Fibroblast of skin of scalp (primary cell): ENCODE measurements around the gene RAB20.

ENCODE experiments used
- DNase-seq: peaks from one replicate; pipeline ENCODE4 v3.0.0-alpha.2; 2013

RAB20 gene

DNA sequence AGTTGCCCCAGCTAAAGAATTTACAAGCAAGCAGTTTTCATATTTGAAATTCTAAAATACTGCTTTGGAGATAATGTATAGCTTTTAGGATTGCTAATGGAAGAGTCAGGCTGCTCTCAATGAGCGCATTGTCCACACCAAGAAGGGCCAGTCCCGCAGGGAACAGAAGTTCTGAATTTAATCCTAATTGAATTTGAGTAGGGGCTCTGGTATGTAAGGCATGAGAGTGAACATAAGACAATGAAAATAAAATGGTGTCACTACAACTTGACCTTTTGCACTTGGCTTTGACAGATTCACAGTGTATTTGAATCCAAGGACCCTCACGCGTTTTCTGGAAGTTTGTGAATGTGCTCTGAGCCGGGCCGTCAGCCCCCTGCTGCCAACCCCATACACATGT lies 32.6 kb downstream of the RAB20 start:
- no peak for DNase-seq

DNA sequence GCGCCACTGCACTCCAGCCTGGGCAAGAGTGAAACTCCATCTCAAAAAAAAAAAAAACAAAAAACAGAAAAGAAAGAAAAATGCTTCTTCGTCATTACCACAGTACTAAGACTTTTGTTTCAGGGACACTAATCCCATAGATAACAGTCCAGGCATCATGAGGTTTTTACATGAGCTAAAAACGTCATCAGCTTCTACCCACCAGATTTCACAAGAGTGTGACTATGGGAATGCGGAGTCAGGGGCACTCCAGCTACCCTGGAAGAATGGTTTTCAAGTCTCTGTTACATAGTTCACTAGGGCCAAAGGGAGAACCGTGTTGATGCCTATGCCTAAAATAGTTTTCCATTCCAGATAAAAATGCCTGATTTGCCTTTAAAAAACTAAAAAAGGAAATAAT lies 33.2 kb downstream of the RAB20 start:
- no peak for DNase-seq

DNA sequence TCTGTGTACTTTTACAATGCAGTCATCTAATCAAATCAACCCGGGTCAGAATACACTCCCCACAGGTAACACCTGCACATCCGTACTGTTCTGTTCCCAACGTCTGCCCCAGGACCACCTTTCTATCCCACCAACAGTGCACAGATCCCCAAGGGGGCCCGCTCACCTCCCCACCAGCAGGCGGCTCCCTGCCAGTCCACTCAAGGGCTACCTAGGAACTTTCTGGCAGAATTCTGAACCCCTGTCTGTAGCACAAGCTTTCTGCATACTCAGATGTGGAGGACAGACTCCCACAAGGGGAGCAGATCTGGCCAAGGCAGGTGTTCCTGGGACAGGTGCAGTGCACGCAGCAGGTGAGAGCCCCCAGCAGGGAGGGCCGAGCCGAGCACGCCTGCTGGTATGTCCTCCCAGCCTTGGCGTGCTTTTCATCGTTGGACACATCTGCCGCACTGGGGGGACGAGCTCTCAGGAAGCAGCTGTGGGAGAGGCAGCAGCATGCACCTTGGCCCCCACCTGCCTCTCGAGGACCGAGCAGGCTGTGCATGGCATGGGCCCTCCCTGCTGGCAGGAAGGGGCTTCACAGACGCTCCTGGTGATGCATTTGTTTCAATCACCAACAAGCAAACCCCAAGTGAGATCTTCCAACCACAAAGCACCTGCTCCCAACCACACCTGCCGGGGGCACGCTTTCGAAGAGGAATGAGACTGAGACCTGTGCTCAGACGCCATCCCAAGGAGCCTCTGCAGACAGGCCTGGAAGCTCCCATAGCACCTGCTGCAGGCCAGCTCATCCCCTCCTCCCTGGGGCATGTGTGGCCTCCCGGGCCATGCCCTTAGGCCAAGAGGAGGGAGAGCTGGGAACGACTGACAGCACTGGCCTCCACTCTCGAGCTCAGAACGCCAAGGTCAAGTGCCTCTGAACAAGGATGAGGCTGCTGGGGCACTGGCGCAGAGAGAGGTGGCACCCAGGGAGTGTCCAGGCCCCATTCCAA lies 35.9 kb downstream of the RAB20 start:
- no peak for DNase-seq

DNA sequence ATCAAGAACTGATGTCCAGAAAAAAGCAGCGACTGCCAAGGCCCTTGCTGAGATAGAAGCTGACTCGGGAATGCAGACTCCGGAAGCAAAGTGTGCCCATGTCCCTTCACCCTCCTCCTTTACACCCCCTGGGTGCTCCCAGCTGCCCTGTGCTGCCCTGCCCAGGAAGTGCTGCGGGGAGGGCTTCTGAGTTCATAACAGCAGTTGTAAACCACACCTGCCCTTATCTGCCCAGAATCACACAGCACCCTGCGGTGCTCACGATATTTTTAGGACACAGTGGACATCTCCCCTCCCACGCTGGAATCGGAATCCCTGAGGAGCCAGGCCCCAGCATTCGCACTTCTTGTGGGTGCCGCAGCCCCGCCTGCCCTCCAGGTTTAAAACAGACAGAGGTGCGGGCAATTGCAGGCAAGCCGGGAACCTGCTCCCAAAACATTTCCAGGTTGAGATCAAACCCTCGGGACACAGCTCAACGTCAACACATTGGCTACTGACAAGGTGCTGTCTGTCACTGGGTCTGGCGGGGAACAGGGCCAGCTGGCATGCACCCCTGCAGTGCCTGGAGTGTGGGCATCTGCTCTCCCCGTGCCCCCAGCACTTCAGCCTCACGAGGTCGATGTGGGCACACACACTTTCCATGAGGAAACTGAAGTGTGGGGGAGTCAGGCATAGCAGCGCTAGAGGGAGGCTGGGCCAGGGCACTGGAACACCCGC lies 36.8 kb downstream of the RAB20 start:
- no peak for DNase-seq

DNA sequence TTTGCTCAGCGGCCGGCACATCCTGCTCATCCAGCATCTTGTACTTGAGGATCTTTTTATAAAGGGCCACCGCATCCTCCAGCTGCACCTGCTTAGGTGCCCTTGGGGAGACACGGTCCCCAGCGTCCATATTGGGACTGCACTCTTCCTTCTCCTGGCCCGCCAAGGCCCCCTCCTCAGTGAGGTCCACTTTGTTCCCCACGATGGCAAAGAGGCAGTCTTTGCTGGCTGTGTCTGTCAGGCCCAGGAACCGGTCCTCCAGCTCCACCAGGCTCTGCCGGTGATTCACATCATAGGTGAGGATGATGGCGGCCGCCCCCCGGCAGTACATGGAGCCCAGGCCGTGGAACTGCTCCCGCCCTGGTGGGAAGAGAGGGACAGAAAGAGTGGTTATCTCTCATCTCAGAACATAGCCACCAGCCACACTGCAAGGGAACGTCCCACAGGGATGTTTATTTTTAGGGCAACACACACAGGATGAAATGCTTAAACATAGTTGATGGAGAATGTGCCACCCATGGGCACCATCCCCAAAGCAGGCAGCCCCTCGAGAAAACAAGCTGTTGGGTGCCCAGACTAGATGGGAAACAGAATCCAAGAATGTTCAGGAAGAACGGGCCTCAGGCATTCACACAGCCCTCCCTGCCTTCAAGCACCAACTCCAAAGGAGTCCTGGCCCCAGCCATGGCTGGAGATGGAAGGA lies 37.5 kb downstream of the RAB20 start:
- no peak for DNase-seq

DNA sequence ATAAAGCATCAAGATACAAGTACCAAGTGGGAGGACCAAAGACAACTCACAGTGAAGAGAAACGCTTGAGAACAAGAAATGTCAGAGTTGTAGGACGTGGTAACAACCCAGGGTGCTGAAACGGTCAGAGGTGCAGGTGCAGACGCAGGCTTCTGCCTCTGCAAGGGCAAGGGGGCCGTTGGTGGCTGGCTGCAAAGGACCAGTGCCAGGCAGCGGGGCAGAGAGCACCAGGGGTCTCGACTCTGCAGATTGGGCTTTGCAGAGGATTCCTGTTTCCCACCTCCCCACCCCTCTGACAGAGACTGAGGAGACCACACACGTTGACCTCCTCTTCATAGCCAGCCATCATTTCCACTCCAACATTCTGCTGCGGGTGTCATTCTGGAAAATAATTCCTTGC lies 38.3 kb downstream of the RAB20 start:
- no peak for DNase-seq

GRCh38 chr13:110522721-110523120 lies 38.8 kb downstream of the RAB20 start:
- DNase-seq = no peak

DNA sequence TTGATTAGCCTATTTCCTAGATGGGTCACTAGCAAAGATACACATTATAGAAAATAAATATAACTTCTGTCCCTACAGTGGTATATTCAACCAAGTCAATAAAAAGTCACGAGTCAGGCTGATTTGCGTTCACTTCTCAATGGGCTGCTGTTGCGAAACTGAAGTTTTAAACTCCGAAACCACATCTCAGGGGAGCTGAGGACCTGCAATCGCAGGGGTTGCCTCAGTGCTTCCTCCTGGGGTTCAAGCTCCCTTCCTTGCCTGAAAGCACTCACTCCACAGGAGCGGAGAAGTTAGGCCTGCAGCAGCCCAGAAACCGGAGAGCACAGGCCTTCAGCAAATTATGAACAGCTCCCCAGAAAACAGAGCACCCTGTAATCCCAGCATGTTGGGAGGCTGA lies 39.6 kb downstream of the RAB20 start:
- no peak for DNase-seq

DNA sequence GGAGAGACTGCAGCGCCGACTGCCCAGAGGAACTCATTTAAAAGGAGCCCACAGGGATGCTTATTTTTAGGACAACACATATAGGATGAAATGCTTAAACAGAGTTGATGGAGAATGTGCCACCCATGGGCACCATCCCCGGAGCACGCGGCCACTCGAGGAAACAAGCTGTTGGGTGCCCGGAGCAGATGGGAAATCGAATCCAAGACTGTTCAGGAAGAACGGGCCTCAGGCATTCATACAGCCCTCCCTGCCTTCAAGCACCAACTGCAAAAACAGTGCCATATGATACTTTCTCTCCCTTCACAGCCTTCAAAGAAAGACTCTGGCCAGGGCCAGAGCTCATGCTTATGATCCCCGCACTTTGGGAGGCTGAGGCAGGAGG lies 40.2 kb downstream of the RAB20 start:
- no peak for DNase-seq

DNA sequence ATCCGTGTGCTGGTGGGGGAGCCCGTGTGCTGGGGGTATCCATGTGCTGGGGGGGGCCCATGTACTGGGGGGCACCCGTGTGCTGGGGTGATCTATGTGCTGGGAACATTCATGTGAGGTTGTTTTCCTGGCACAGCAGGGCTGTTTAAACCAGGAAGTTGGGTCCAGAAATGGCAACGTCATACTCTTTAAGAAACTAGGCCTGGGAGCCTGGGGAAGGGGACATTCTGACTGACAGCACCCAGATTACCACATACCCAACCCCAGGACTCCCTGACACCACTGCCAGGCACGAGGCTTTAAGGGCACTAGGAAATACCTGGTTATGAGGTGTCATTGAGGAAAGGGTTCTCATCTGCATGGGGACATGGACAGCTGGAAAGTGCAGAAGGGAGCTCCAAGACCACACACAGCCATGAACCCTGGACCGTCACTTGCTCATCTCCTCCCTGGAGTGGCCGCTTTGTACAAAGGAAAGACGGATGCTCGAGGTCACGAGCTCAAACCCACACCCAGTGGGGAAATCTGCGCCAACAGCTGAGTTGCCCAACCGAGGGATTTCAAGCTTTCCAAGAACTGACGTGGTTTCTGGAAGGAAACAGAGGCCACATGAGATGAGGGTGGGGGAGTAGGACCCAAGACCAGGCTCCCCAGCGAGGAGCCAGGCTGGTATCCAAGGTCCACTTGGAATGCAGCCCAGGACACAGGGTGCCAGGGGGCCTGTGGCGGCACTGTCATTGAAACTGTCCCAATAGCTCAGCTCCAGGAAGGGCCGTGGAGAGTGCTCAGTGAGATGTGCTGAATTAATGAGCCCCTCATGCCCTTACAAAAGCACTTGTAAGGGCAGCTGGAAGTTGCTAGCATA lies 40.9 kb downstream of the RAB20 start:
- DNase-seq = no peak

DNA sequence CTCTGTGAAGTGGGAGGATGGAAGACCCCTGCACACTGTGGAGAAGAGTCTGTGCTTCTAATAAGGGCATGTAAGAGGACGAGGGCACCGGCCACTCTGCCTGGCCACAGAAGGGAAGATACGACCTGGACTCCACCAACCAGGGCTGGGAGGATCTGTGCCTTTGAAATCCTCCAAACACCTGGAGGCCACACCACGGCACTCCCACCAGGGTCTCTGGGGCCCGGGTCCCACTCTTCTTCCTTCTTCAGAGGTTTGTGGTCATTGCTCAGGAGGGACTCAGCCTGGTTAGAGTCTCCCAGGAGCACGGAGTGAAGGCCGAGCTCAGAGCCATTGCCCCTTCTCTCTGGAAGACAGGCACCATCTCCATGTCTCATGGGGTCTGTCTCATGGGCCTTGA lies 42.0 kb downstream of the RAB20 start:
- DNase-seq = no peak

- DNase-seq = no peak
These were observed 42.5 kb downstream of the RAB20 start for GRCh38 chr13:110519046-110519445.

DNA sequence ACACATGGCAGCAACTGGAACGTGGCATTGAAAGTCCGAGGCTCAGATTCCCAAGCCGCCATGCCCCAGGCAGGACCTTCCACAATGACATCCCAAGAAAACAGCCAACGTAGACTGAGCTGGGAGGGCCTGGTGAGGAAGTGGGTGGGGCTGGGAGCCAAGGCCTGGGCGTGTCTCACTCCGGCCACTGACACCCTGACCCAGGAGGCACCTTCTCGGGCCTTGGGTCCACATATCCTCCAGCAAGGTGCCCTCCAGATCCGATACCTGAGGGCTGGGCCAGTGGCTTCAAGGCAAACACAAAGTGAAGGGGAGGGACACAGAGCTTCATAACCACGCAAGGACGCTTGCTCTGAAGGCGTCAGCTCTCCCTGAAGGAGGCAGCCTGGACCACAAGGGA lies 43.0 kb downstream of the RAB20 start:
- no peak for DNase-seq

DNA sequence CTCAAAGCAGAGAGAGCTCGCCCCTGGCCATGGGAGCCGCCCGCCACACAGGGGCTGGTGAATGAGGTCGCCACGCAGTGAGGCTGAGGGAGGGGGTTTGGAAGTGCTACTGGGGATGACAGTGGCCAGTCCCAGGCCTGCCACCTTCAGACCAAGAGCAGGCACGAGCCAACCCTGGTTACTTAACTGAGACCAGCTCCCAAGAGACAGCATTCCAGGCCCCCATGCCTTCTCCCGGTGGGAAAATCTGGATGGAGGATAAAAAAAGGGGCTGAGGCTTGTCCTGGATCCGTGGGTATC lies 43.3 kb downstream of the RAB20 start:
- no peak for DNase-seq

DNA sequence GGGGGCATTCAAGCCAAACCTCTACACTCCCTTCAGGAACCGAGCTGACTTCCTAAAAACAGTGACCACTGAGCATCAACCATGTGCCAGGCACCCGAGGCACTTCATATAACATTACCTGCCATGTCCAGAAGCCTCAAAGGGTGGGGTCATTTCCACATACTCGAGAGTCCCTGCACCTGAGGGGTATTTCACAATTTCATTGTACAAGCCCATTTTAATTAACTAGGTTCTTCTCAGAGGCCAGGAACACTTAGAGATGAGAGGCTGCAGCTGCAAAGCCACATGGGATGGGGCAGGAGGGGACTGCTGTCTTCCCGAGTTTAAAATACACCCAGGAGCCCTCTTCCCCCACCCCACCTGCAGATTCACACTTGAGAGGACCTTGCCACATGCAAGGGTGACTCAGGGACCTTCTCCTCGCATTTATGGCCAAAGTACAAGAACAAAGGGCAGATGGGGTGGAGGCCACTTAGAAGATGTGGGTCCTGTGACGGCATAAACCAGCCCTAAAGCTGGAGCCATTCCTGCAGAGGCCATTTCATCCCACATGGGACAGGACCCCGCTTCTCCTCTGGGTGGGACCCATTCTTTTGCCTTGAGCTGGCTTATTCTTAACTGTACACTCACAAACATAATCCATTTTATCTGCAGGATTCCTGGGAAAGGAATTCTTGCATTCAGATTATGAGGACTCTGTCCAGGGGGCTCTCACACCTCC lies 43.9 kb downstream of the RAB20 start:
- DNase-seq = no peak

DNA sequence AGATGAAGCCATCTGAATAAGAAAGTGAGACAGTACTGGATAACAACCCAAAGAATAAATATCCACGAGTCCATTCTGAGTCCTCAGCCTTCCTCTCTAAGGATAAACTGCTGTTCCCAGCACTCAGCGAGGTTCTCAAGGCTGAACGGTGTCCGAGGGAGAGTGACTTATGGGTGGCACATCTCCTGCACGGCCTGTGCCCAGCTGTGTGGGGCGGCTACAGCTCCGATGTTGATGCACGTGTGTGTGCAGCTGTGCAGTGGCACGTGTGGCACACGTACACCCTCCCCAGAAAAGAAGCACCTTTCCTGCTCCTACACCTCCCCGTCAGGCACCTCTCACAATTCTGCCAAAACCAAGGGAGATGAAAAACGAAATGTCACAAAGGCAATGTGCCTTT lies 45.0 kb downstream of the RAB20 start:
- DNase-seq = no peak

DNA sequence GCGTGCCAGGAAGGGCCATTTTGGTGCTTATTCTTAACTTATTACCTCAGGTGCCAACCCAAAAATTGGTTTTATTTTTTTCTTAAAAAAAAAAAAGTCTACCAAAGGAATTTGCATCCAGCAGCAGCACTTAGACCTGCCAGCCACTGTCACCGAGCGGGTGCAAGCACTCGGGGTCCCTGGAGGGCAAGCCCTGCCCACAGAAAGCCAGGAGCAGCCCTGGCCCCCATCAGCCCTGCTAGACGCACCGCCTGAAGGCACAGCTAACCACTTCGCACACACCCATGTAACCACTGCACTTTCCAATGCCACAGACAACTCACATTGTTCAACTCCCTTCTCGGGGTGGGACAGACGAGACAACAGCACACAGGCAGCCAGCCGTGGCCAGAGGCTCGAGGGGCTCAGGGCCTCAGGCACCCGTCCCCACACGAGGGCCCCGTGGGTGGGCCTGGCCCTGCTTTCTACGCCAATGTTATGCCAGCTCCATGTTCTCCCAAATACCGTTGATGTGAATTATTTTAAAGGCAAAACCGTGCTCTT lies 49.3 kb downstream of the RAB20 start:
- no peak for DNase-seq

DNA sequence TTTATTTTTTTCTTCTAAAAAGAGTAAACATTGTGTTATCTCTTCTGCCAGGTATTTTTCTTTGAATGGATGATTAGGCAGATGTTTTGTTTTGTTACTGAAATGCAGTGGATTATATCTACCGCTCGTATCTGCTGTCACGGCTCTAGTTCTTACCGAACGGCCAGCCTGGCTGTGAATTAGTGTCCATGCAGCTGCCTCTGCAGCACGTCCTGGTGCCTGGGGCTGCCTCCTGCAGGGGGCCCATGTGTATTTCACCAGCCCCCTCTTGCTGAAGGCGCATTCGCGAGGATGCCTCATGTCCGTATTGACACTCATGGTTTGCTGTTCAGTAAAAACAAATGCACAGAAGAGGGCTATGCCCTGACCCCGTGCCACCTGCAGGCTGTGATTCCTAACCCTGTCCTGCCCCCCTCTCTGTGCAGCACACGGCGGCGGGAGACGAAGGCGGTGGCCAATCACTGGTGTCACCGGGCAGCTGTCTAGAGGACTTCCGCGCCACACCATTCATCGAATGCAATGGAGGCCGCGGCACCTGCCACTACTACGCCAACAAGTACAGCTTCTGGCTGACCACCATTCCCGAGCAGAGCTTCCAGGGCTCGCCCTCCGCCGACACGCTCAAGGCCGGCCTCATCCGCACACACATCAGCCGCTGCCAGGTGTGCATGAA lies 49.9 kb downstream of the RAB20 start:
- DNase-seq = no peak

DNA sequence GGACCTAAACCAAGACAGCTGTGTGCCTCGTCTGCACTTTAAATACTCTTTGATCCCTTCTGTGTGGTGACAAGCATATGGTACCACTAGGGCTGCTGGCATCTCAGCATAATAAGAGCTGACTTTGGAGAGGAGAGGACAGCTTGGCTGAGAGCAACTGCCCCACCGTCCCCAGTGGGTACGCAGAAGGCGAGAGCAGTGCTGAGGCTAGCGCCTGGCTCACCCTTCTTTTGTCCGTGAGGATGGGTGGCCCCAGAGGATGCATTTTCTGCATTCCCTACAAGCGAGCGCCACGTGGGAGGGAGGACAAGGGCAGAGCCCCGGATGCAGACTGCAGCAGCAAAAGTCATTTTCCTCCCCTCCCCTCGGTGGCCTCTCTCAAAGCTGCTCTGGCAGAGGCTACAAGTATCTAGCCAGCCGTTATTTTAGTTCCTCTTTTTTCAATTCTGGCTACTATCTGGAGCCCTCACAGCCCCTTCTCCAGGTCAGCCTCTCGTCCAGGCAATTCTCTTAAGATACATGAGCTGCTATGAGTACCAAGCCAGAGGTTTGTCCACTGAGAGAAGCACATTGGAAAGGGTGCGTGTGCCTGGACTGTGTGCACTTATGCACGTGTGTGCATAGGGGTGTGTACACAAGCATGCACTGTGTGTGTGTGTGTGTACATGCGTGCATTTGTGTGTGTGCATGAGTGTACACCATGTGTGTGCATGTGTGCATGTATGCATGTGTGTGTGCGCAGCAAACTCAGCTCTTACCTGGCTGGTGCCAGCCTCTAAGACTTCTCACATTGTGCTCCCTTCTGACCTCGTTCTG lies 51.3 kb downstream of the RAB20 start:
- DNase-seq = peak; percentile 41

GRCh38 chr13:110509478-110509926 lies 52.0 kb downstream of the RAB20 start:
- no peak for DNase-seq
